Natural killer cell treated with Interleukin-12 subunit alpha and Interleukin-12 subunit beta and Interleukin-15 and Interleukin-18, amount 100 ng/mL, for 72 hours (primary cell): ENCODE results near the gene CFAP97. TPM values are rescaled to one million over a fixed set of nuclear protein-coding genes. Genes with fewer than 3 reads are reported as not detected.
A peak's percentile ranks its signal among the peaks of the same experiment; 100 is the strongest.

Source experiments
- ATAC-seq, 2 donors: fragments of 150-1000 bp; cut with Tn5 transposase in 1 of 2; sonication (Bioruptor Pico), chemical (Tn5 transposase) in 1 of 2; 2 replicates each; pipeline ENCODE4 v1.10.0; 2021
- DNase-seq: peaks from one replicate; pipeline ENCODE4 v3.0.0; 2022; ENCODE audit warnings: low spot score
- H3K27ac Mint-ChIP-seq, 2 donors: 1 replicate in 1 of 2; 2 replicates in 1 of 2; pipeline ENCODE4 v1.8.0; 2022; ENCODE audit warnings: mixed read lengths in 2 of 2, mild to moderate bottlenecking in 1 of 2, moderate library complexity in 1 of 2
- H3K27me3 Mint-ChIP-seq, 2 donors: 1 replicate in 1 of 2; 2 replicates in 1 of 2; pipeline ENCODE4 v1.8.0; 2022; ENCODE audit warnings: mixed read lengths in 2 of 2
- H3K36me3 Mint-ChIP-seq: one replicate; pipeline ENCODE4 v1.8.0; 2022; ENCODE audit warnings: mixed read lengths
- H3K4me1 Mint-ChIP-seq, 2 donors: 1 replicate in 1 of 2; 2 replicates in 1 of 2; pipeline ENCODE4 v1.8.0; 2022; ENCODE audit warnings: low read depth in 2 of 2, mixed read lengths in 2 of 2, mild to moderate bottlenecking in 1 of 2
- H3K4me3 Mint-ChIP-seq: one replicate; pipeline ENCODE4 v1.8.0; 2022; ENCODE audit warnings: mixed read lengths
- H3K9me3 Mint-ChIP-seq: 2 replicates; pipeline ENCODE4 v1.8.0; 2022; ENCODE audit warnings: mixed read lengths
- total RNA-seq, 2 donors: library from RNA; stranded (reverse); gene quantifications; one replicate each; pipeline ENCODE4 v1.2.3, GENCODE V29; 2022

Gene CFAP97
- total RNA-seq, 2 donors from 2014 or later = 21.5 to 37.0 TPM

GRCh38 chr4:185167234-185167633, 36.6 kb downstream of the CFAP97 start:
- ATAC-seq = no peak

GRCh38 chr4:185165605-185166063, 38.2 kb downstream of the CFAP97 start:
- Mint-ChIP-seq H3K36me3 (peaks cover 20% of the 10 kb centered on the region), H3K27me3 (no peaks in the 10 kb centered on the region)

More at GRCh38 chr4:185167234-185167633, 36.6 kb downstream of the CFAP97 start:
- Mint-ChIP-seq H3K27ac (no peak overlapping the region), H3K36me3 (peaks cover 15% of the 10 kb centered on the region), H3K4me1 (peaks cover 17 to 30% of the 10 kb centered on the region in 2 donors), H3K9me3 (no peaks in the 10 kb centered on the region), H3K27me3 (no peaks in the 10 kb centered on the region), H3K4me3 (no peak overlapping the region)
- DNase-seq = no peak

GRCh38 chr4:185151296-185151695, 52.5 kb downstream of the CFAP97 start:
- DNase-seq = no peak
- Mint-ChIP-seq H3K4me3 (no peak overlapping the region), H3K27ac (no peak overlapping the region), H3K4me1 (no peaks in the 10 kb centered on the region), H3K36me3 (peaks cover 5% of the 10 kb centered on the region), H3K9me3 (no peaks in the 10 kb centered on the region), H3K27me3 (no peaks in the 10 kb centered on the region)
- ATAC-seq = no peak

More at GRCh38 chr4:185165605-185166063, 38.2 kb downstream of the CFAP97 start:
- DNase-seq = no peak
- Mint-ChIP-seq H3K27ac (peak overlapping the region; percentile 43 to 68), H3K9me3 (no peaks in the 10 kb centered on the region), H3K4me3 (peak overlapping the region; percentile 77), H3K4me1 (peaks cover 14 to 24% of the 10 kb centered on the region in 2 donors)
- peak; percentile 84 to 92 for ATAC-seq

GRCh38 chr4:185149392-185149791, 54.4 kb downstream of the CFAP97 start:
- H3K9me3 Mint-ChIP-seq = no peaks in the 10 kb centered on the region
- peaks cover 5% of the 10 kb centered on the region for H3K36me3 Mint-ChIP-seq
- DNase-seq (no peak), ATAC-seq (no peak)
- no peaks in the 10 kb centered on the region for H3K27me3 Mint-ChIP-seq
- H3K4me3 Mint-ChIP-seq = no peak overlapping the region
- no peaks in the 10 kb centered on the region for H3K4me1 Mint-ChIP-seq
- H3K27ac Mint-ChIP-seq = peak overlapping the region in 1 of 2 donors; percentile 36

- Mint-ChIP-seq H3K4me1 (peaks cover 13% of the 10 kb centered on the region in 2 donors), H3K4me3 (no peak overlapping the region), H3K27ac (no peak overlapping the region), H3K9me3 (no peaks in the 10 kb centered on the region), H3K27me3 (peaks cover 0 to 2% of the 10 kb centered on the region in 2 donors), H3K36me3 (no peaks in the 10 kb centered on the region)
- ATAC-seq (no peak), DNase-seq (no peak)
Measured at GRCh38 chr4:185145572-185145971, 58.2 kb downstream of the CFAP97 start.

- peaks cover 0 to 4% of the 10 kb centered on the region in 2 donors for H3K27me3 Mint-ChIP-seq
- ATAC-seq = no peak
- no peak overlapping the region for H3K27ac Mint-ChIP-seq
- H3K9me3 Mint-ChIP-seq = no peaks in the 10 kb centered on the region
- no peaks in the 10 kb centered on the region for H3K36me3 Mint-ChIP-seq
- peaks cover 13% of the 10 kb centered on the region in 2 donors for H3K4me1 Mint-ChIP-seq
- DNase-seq = no peak
- H3K4me3 Mint-ChIP-seq = no peak overlapping the region
Measured at GRCh38 chr4:185144601-185145240, 59.1 kb downstream of the CFAP97 start.

- DNase-seq (no peak), ATAC-seq (peak in 1 of 2 donors; percentile 1)
- Mint-ChIP-seq H3K9me3 (no peaks in the 10 kb centered on the region), H3K36me3 (no peaks in the 10 kb centered on the region), H3K27ac (peak overlapping the region in 1 of 2 donors; percentile 71), H3K4me3 (peak overlapping the region; percentile 81), H3K27me3 (peaks cover under 1 to 9% of the 10 kb centered on the region in 2 donors), H3K4me1 (peaks cover 13% of the 10 kb centered on the region in 2 donors)
Measured at GRCh38 chr4:185143601-185143969, 60.2 kb downstream of the CFAP97 start.

- peak within 1 kb of the TSS; percentile 2 to 71 for H3K27ac Mint-ChIP-seq
- H3K36me3 Mint-ChIP-seq = no peaks in the 10 kb centered on the region
- H3K27me3 Mint-ChIP-seq = peaks cover 6 to 12% of the 10 kb centered on the region in 2 donors
- peaks cover 13% of the 10 kb centered on the region in 2 donors for H3K4me1 Mint-ChIP-seq
- ATAC-seq (peak; percentile 97 to 98), DNase-seq (peak; percentile 90)
- no peaks in the 10 kb centered on the region for H3K9me3 Mint-ChIP-seq
- peak within 1 kb of the TSS; percentile 81 for H3K4me3 Mint-ChIP-seq
Measured at GRCh38 chr4:185142912-185143600, 60.7 kb downstream of the CFAP97 start, which contains the start of gene SLC25A4. Gene SLC25A4, plus strand, starts transcription at chr4:185143266. Its CDS starts 107 bp downstream, at chr4:185143373.

GRCh38 chr4:185142564-185142911, 61.3 kb downstream of the CFAP97 start:
- DNase-seq (no peak), ATAC-seq (peak in 1 of 2 donors; percentile 24)
- H3K27me3 Mint-ChIP-seq = peaks cover 11 to 15% of the 10 kb centered on the region in 2 donors
- peak overlapping the region; percentile 2 to 36 for H3K27ac Mint-ChIP-seq
- H3K9me3 Mint-ChIP-seq = no peaks in the 10 kb centered on the region
- no peaks in the 10 kb centered on the region for H3K36me3 Mint-ChIP-seq
- peak overlapping the region; percentile 81 for H3K4me3 Mint-ChIP-seq
- H3K4me1 Mint-ChIP-seq = peaks cover 13% of the 10 kb centered on the region in 2 donors

- Mint-ChIP-seq H3K4me3 (peak overlapping the region; percentile 81), H3K27ac (no peak overlapping the region), H3K27me3 (peaks cover 12 to 15% of the 10 kb centered on the region in 2 donors), H3K36me3 (no peaks in the 10 kb centered on the region), H3K9me3 (no peaks in the 10 kb centered on the region), H3K4me1 (peaks cover 13% of the 10 kb centered on the region in 2 donors)
- ATAC-seq (no peak), DNase-seq (no peak)
Measured at GRCh38 chr4:185141777-185142176, 62.0 kb downstream of the CFAP97 start.

GRCh38 chr4:185139736-185140135, 64.1 kb downstream of the CFAP97 start:
- peaks cover 13% of the 10 kb centered on the region in 2 donors for H3K4me1 Mint-ChIP-seq
- no peak for DNase-seq
- no peak for ATAC-seq
- no peak overlapping the region for H3K4me3 Mint-ChIP-seq
- no peaks in the 10 kb centered on the region for H3K9me3 Mint-ChIP-seq
- H3K27me3 Mint-ChIP-seq = peaks cover 12 to 19% of the 10 kb centered on the region in 2 donors
- no peaks in the 10 kb centered on the region for H3K36me3 Mint-ChIP-seq
- no peak overlapping the region for H3K27ac Mint-ChIP-seq

GRCh38 chr4:185138161-185138560, 65.6 kb downstream of the CFAP97 start:
- Mint-ChIP-seq H3K9me3 (no peaks in the 10 kb centered on the region), H3K4me3 (no peak overlapping the region), H3K4me1 (peaks cover 6 to 7% of the 10 kb centered on the region in 2 donors), H3K27ac (no peak overlapping the region), H3K36me3 (no peaks in the 10 kb centered on the region), H3K27me3 (peaks cover 12 to 20% of the 10 kb centered on the region in 2 donors)
- ATAC-seq = no peak
- DNase-seq = no peak

GRCh38 chr4:185137233-185137925, 66.4 kb downstream of the CFAP97 start:
- no peak for DNase-seq
- no peak for ATAC-seq
- Mint-ChIP-seq H3K27me3 (peaks cover 12 to 20% of the 10 kb centered on the region in 2 donors), H3K4me3 (no peak overlapping the region), H3K4me1 (peaks cover 2 to 4% of the 10 kb centered on the region in 2 donors), H3K27ac (no peak overlapping the region), H3K9me3 (no peaks in the 10 kb centered on the region), H3K36me3 (no peaks in the 10 kb centered on the region)
